ENCODE data around the gene RPS16.

Gene RPS16

GRCh38 chr19:39384839-39385568 lies 50.7 kb downstream of the RPS16 start:
- no peak for DNase-seq
